GM12878 (cell line): ENCODE measurements around the gene CACUL1. TPM values are rescaled to one million over a fixed set of nuclear protein-coding genes. Genes with fewer than 3 reads are reported as not detected.

Source experiments
- ATF7 ChIP-seq: fragments of 450-650 bp; IDR thresholded peaks from 2 replicates; pipeline ENCODE4 v1.6.1; 2016; ENCODE audit warnings: low read depth, mild to moderate bottlenecking
- BACH1 ChIP-seq: fragments of 450-650 bp; IDR thresholded peaks from 2 replicates; pipeline ENCODE4 v1.6.1; 2017; ENCODE audit warnings: mild to moderate bottlenecking, borderline replicate concordance
- BCL11A ChIP-seq: IDR thresholded peaks from 2 replicates; pipeline ENCODE4 v1.6.1; 2011; ENCODE audit warnings: low read depth, low read length
- ETV6 ChIP-seq, 2 experiments: fragments of 450-650 bp in 1 of 2; IDR thresholded peaks in 1 of 2; conservative IDR thresholded peaks in 1 of 2; 2 replicates each; pipeline ENCODE4 v1.6.1; 2014; ENCODE audit warnings: antibody characterized with exemption in 1 of 2, borderline replicate concordance in 1 of 2, low read depth in 1 of 2, mild to moderate bottlenecking in 1 of 2, moderate library complexity in 1 of 2
- HCFC1 ChIP-seq: fragments of 150-350 bp; IDR thresholded peaks from 2 replicates; pipeline ENCODE4 v1.6.1; 2014; ENCODE audit warnings: low read length
- MEF2A ChIP-seq: IDR thresholded peaks from 2 replicates; pipeline ENCODE4 v1.6.1; 2011; ENCODE audit warnings: low read depth, mild to moderate bottlenecking, low read length, moderate library complexity; ENCODE audit not compliant: insufficient read depth
- MTA2 ChIP-seq: fragments of 450-650 bp; IDR thresholded peaks from 2 replicates; pipeline ENCODE4 v1.6.1; 2016; ENCODE audit warnings: low read depth, mild to moderate bottlenecking, moderate library complexity
- NBN ChIP-seq: fragments of 450-650 bp; IDR thresholded peaks from 2 replicates; pipeline ENCODE4 v1.6.1; 2016
- NFYB ChIP-seq: IDR thresholded peaks from 2 replicates; pipeline ENCODE4 v1.6.1; 2011; ENCODE audit warnings: low read depth, mild to moderate bottlenecking, low read length, improper control_type of control experiment, moderate library complexity; ENCODE audit not compliant: insufficient read depth
- POLR2A ChIP-seq: IDR thresholded peaks from 2 replicates; pipeline ENCODE4 v1.6.1; 2011; ENCODE audit warnings: low read depth, mild to moderate bottlenecking, low read length
- RBBP5 ChIP-seq: fragments of 200-600 bp; sonication (generic); conservative IDR thresholded peaks from 2 replicates; pipeline ENCODE4 v1.6.1; 2016
- SIX5 ChIP-seq: IDR thresholded peaks from 2 replicates; pipeline ENCODE4 v1.6.1; 2011; ENCODE audit warnings: mild to moderate bottlenecking, low read depth, low read length, moderate library complexity; ENCODE audit not compliant: severe bottlenecking
- SUPT20H ChIP-seq: IDR thresholded peaks from 2 replicates; pipeline ENCODE4 v1.6.1; 2011; ENCODE audit warnings: low read depth, mild to moderate bottlenecking, low read length, moderate library complexity, borderline replicate concordance; ENCODE audit not compliant: control insufficient read depth
- TARDBP ChIP-seq: IDR thresholded peaks from 2 replicates; pipeline ENCODE4 v1.6.1; 2016; ENCODE audit warnings: borderline replicate concordance
- TCF12 ChIP-seq: IDR thresholded peaks from 2 replicates; pipeline ENCODE4 v1.6.1; 2011; ENCODE audit warnings: low read depth, mild to moderate bottlenecking, low read length
- ZBED1 ChIP-seq: IDR thresholded peaks from 2 replicates; pipeline ENCODE4 v1.6.1; 2016; ENCODE audit warnings: borderline replicate concordance
- ZNF24 ChIP-seq: fragments of 450-650 bp; IDR thresholded peaks from 2 replicates; pipeline ENCODE4 v1.6.1; 2017; ENCODE audit warnings: antibody characterized with exemption, mild to moderate bottlenecking
- ZNF274 ChIP-seq: IDR thresholded peaks from one replicate; pipeline ENCODE4 v1.8.0; 2011; ENCODE audit not compliant: insufficient read length, insufficient read depth
- ZNF687 ChIP-seq: fragments of 450-650 bp; IDR thresholded peaks from 2 replicates; pipeline ENCODE4 v1.6.1; 2017; ENCODE audit warnings: mild to moderate bottlenecking, moderate library complexity
- polyA plus RNA-seq, 11 experiments: library from polyadenylated mRNA; depleted of rRNA in 4 of 11; unstranded in 6 of 11; stranded (reverse) in 5 of 11; fragments of >200 nt; fragmentation: Nextera tagmentation in 4 of 11; fragmentation: Illumina TruSeq in 1 of 11; extraction: Ambion mirVana in 4 of 11; extraction: Trizol in 1 of 11; gene quantifications; 1 replicate in 1 of 11; 2 replicates in 10 of 11; pipeline versions ENCODE4 v1.2.1 to v1.2.3, GENCODE V29; 2011 to 2016; ENCODE audit warnings: inconsistent platforms in 2 of 11, missing spikeins in 2 of 11, low read depth in 1 of 11
- total RNA-seq, 4 experiments: library from RNA; depleted of rRNA in 3 of 4; stranded (reverse); fragments of >200 nt in 3 of 4; fragmentation: Illumina TruSeq in 1 of 4; extraction: Trizol in 1 of 4; gene quantifications; 2 replicates each; pipeline versions ENCODE4 v1.2.1 to v1.2.3, GENCODE V29; 2013 to 2021
- TF ChIP-seq, protein P1 (sequence below): IDR thresholded peaks from 2 replicates; pipeline ENCODE4 v1.6.1; 2012; ENCODE audit warnings: low read length, inconsistent platforms
- TF ChIP-seq, protein P2 (sequence below): fragments of 150-350 bp; IDR thresholded peaks from 2 replicates; pipeline ENCODE4 v1.6.1; 2014; ENCODE audit warnings: mild to moderate bottlenecking, low read depth, low read length
- TF ChIP-seq, protein P3 (sequence below): fragments of 450-650 bp; IDR thresholded peaks from 2 replicates; pipeline ENCODE4 v1.6.1; 2017; ENCODE audit warnings: mild to moderate bottlenecking, moderate library complexity

CACUL1 gene
- total and polyA plus RNA-seq, 10 of the 15 experiments (the other 5 are each of a cell fraction or from before 2014, with no cell fraction given), result 7.4 to 23.2 (median 13.0) TPM

DNA sequence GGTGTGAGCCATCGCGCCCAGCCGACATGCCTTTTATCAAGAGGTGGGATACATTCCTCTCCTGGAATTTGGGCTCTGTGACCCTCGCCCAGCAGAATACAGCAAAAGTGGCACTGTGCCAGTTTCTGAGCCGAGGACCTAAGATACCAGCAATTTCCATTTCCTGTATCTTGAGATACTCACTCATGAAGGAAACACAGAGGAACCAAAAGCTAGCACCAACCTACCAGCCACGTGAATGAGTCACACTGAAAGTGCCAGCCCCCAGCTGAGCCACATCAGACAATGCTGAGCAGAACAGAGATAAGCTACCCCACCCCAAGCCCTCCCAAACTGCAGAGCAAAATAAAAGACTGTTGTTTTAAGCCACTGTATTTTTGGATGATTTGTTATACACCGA, 56.3 kb downstream of the CACUL1 start (continued):
- TF ChIP-seq NFYB, result no peak
- TF ChIP-seq ZNF274, result no peak
- TF ChIP-seq SUPT20H, result no peak
- TF ChIP-seq TCF12, result 0 out of 2 replicates have a peak, but pooled peaks have one; percentile 40
- TF ChIP-seq ZNF24, result no peak
- TF ChIP-seq MEF2A, result no peak
- TF ChIP-seq HCFC1, result no peak
- TF ChIP-seq SIX5, result no peak
- no peak for TF ChIP-seq BACH1
- TF ChIP-seq ZNF687, result no peak
- TF ChIP-seq TARDBP, result no peak
- TF ChIP-seq ATF7, result peak; percentile 42; the same call in 1 of the 2 replicates
- TF ChIP-seq ZBED1, result no peak
- no peak for TF ChIP-seq POLR2A
- 0 out of 2 replicates have a peak, but pooled peaks have one; percentile 48 for TF ChIP-seq NBN
- peak; percentile 69 for TF ChIP-seq BCL11A
- TF ChIP-seq, protein P1, sequence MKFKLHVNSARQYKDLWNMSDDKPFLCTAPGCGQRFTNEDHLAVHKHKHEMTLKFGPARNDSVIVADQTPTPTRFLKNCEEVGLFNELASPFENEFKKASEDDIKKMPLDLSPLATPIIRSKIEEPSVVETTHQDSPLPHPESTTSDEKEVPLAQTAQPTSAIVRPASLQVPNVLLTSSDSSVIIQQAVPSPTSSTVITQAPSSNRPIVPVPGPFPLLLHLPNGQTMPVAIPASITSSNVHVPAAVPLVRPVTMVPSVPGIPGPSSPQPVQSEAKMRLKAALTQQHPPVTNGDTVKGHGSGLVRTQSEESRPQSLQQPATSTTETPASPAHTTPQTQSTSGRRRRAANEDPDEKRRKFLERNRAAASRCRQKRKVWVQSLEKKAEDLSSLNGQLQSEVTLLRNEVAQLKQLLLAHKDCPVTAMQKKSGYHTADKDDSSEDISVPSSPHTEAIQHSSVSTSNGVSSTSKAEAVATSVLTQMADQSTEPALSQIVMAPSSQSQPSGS, result 0 out of 2 replicates have a peak, but pooled peaks have one; percentile 54
- TF ChIP-seq, protein P2, sequence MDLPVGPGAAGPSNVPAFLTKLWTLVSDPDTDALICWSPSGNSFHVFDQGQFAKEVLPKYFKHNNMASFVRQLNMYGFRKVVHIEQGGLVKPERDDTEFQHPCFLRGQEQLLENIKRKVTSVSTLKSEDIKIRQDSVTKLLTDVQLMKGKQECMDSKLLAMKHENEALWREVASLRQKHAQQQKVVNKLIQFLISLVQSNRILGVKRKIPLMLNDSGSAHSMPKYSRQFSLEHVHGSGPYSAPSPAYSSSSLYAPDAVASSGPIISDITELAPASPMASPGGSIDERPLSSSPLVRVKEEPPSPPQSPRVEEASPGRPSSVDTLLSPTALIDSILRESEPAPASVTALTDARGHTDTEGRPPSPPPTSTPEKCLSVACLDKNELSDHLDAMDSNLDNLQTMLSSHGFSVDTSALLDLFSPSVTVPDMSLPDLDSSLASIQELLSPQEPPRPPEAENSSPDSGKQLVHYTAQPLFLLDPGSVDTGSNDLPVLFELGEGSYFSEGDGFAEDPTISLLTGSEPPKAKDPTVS, result no peak
- peak; percentile 52; the same call in 1 of the 2 replicates for TF ChIP-seq MTA2
- peak in 1 of 2 experiments; percentile 85; a peak in 2 of 4 replicates for TF ChIP-seq ETV6 (conservative IDR thresholded peaks at IDR 0.05 in 1 of 2, IDR thresholded peaks at IDR 0.05 in 1 of 2; ENCODE audit: borderline replicate concordance in 1 of 2, low read depth in 1 of 2)
- TF ChIP-seq, protein P3, sequence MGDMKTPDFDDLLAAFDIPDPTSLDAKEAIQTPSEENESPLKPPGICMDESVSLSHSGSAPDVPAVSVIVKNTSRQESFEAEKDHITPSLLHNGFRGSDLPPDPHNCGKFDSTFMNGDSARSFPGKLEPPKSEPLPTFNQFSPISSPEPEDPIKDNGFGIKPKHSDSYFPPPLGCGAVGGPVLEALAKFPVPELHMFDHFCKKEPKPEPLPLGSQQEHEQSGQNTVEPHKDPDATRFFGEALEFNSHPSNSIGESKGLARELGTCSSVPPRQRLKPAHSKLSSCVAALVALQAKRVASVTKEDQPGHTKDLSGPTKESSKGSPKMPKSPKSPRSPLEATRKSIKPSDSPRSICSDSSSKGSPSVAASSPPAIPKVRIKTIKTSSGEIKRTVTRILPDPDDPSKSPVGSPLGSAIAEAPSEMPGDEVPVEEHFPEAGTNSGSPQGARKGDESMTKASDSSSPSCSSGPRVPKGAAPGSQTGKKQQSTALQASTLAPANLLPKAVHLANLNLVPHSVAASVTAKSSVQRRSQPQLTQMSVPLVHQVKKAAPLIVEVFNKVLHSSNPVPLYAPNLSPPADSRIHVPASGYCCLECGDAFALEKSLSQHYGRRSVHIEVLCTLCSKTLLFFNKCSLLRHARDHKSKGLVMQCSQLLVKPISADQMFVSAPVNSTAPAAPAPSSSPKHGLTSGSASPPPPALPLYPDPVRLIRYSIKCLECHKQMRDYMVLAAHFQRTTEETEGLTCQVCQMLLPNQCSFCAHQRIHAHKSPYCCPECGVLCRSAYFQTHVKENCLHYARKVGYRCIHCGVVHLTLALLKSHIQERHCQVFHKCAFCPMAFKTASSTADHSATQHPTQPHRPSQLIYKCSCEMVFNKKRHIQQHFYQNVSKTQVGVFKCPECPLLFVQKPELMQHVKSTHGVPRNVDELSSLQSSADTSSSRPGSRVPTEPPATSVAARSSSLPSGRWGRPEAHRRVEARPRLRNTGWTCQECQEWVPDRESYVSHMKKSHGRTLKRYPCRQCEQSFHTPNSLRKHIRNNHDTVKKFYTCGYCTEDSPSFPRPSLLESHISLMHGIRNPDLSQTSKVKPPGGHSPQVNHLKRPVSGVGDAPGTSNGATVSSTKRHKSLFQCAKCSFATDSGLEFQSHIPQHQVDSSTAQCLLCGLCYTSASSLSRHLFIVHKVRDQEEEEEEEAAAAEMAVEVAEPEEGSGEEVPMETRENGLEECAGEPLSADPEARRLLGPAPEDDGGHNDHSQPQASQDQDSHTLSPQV, result no peak
- no peak for TF ChIP-seq RBBP5
